Glutamatergic neuron (in vitro differentiated cells): ENCODE results near the gene MUC4. TPM values are rescaled to one million over a fixed set of nuclear protein-coding genes. Genes with fewer than 3 reads are reported as not detected.
"Not testable (repeated sequence)": the region's sequence is repeated elsewhere in the genome, so short reads cannot be mapped to it uniquely, and the experiment has no call there.

ENCODE experiments used
- DNase-seq: peaks from one replicate; pipeline ENCODE4 v3.0.0; 2022
- H3K27ac Mint-ChIP-seq: one replicate; pipeline ENCODE4 v1.8.0; 2020; ENCODE audit warnings: mild to moderate bottlenecking, mixed read lengths, inconsistent platforms; ENCODE audit not compliant: unreplicated experiment
- H3K27me3 Mint-ChIP-seq: one replicate; pipeline ENCODE4 v1.8.0; 2020; ENCODE audit warnings: mild to moderate bottlenecking, moderate library complexity, mixed read lengths, inconsistent platforms; ENCODE audit not compliant: unreplicated experiment
- H3K36me3 Mint-ChIP-seq: one replicate; pipeline ENCODE4 v1.8.0; 2020; ENCODE audit warnings: mild to moderate bottlenecking, mixed read lengths, inconsistent platforms; ENCODE audit not compliant: unreplicated experiment
- H3K4me1 Mint-ChIP-seq: one replicate; pipeline ENCODE4 v1.8.0; 2020; ENCODE audit warnings: mild to moderate bottlenecking, low read depth, mixed read lengths, inconsistent platforms; ENCODE audit not compliant: unreplicated experiment
- H3K4me3 Mint-ChIP-seq: one replicate; pipeline ENCODE4 v1.8.0; 2020; ENCODE audit warnings: mild to moderate bottlenecking, mixed read lengths, inconsistent platforms; ENCODE audit not compliant: unreplicated experiment
- H3K9me3 Mint-ChIP-seq: one replicate; pipeline ENCODE4 v1.8.0; 2020; ENCODE audit warnings: mild to moderate bottlenecking, moderate library complexity, mixed read lengths, inconsistent platforms; ENCODE audit not compliant: unreplicated experiment
- CTCF ChIP-seq: fragments of 200-600 bp; sonication (generic); IDR thresholded peaks from one replicate; pipeline ENCODE4 v1.5.0; 2021; ENCODE audit not compliant: partially characterized antibody, unreplicated experiment
- total RNA-seq: library from RNA; stranded (reverse); fragmentation: NEBNext Ultra II Directional; extraction: Animal tissue kit (Norgen Biotek cat#: 25700); gene quantifications from one replicate; pipeline ENCODE4 v1.2.1, GENCODE V29; 2021; ENCODE audit not compliant: unreplicated experiment

Gene MUC4
- total RNA-seq, 1 donor from 2014 or later, result 2.5 TPM

DNA sequence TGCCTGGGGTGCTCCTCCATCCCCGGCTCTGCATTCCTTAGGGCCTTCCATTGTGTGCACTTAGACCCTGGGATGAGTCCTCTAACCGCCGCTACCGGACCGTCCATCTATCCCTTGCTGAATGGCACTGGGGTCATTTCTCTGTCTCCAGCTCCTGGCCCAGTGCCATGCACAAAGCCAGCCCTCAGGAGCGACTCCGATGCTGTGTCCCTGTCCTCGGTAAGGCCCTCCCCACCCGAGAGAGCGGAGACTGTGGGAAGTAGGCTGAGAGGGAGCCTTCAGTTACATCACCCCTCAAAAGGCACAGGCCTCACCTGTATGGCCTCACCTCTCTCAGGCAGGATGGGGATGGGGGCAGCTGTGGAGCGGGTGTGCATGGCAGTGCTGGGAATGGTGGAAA is 33.8 kb downstream of the MUC4 start:
- peaks cover 13% of the 10 kb centered on the region for H3K27me3 Mint-ChIP-seq
- no peaks in the 10 kb centered on the region for H3K4me1 Mint-ChIP-seq
- peaks cover 12% of the 10 kb centered on the region for H3K9me3 Mint-ChIP-seq
- DNase-seq, result no peak
- H3K27ac Mint-ChIP-seq, result no peak overlapping the region
- TF ChIP-seq CTCF, result no peak
- no peak overlapping the region for H3K4me3 Mint-ChIP-seq
- peaks cover 22% of the 10 kb centered on the region for H3K36me3 Mint-ChIP-seq

DNA sequence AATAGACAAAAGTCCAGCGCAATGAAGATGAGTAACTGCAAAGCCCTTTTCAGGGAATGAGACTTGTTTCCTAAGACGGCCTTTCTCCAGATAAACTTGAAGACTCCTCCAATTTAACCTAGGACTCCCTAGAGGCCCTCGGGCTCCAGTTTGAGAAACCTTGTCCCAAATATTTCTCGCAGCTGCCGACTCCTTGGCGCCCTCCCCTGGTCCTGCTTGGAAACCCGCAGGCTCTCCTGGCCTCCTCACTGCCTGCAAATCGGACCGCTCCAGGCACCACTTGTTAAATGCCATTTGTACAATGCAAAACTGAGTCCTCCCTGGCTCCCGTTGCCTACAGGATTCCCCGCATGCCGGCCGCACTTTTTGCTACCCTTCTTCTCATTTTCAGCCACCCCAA is 36.8 kb downstream of the MUC4 start:
- peak; percentile 30 for TF ChIP-seq CTCF
- no peaks in the 10 kb centered on the region for H3K4me1 Mint-ChIP-seq
- no peak overlapping the region for H3K27ac Mint-ChIP-seq
- H3K9me3 Mint-ChIP-seq, result peaks cover 6% of the 10 kb centered on the region
- H3K4me3 Mint-ChIP-seq, result no peak overlapping the region
- DNase-seq, result peak; percentile 75
- H3K27me3 Mint-ChIP-seq, result peaks cover 4% of the 10 kb centered on the region
- peaks cover under 1% of the 10 kb centered on the region for H3K36me3 Mint-ChIP-seq

GRCh38 chr3:195773956-195774537 is 37.7 kb downstream of the MUC4 start:
- no peaks in the 10 kb centered on the region for H3K4me1 Mint-ChIP-seq
- H3K27ac Mint-ChIP-seq, result no peak overlapping the region
- H3K36me3 Mint-ChIP-seq, result no peaks in the 10 kb centered on the region
- peaks cover 6% of the 10 kb centered on the region for H3K9me3 Mint-ChIP-seq
- no peak for DNase-seq
- no peak overlapping the region for H3K4me3 Mint-ChIP-seq
- no peak for TF ChIP-seq CTCF
- peaks cover 4% of the 10 kb centered on the region for H3K27me3 Mint-ChIP-seq

GRCh38 chr3:195771646-195772300 is 40.0 kb downstream of the MUC4 start:
- Mint-ChIP-seq H3K4me3 (no peak overlapping the region), H3K36me3 (peaks cover 4% of the 10 kb centered on the region), H3K4me1 (no peaks in the 10 kb centered on the region), H3K27me3 (peaks cover 9% of the 10 kb centered on the region), H3K27ac (no peak overlapping the region), H3K9me3 (peaks cover 7% of the 10 kb centered on the region)
- no peak for TF ChIP-seq CTCF
- no peak for DNase-seq

DNA sequence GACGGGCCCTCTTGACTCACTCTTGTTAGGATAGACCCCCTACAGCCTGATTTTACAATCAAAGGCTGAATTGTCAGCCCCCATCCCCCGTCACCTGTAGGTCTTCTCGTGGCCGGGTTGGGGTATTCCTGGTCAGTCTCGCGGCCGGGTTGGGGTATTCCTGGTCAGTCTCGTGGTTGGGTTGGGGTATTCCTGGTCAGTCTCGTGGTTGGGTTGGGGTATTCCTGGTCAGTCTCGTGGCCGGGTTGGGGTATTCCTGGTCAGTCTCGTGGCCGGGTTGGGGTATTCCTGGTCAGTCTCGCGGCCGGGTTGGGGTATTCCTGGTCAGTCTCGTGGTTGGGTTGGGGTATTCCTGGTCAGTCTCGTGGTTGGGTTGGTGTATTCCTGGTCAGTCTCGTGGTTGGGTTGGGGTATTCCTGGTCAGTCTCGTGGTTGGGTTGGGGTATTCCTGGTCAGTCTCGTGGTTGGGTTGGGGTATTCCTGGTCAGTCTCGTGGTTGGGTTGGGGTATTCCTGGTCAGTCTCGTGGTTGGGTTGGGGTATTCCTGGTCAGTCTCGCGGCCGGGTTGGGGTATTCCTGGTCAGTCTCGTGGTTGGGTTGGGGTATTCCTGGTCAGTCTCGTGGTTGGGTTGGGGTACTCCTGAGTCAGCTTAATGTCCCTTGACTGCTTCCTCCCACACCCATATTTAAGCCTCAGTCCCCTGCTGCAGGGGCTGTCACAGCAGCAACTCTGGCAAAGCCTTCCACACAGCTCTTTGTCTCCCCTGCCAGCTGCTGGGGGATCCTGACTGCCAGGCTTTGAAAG is 40.7 kb downstream of the MUC4 start:
- not testable (repeated sequence) for H3K4me1 Mint-ChIP-seq, H3K27me3 Mint-ChIP-seq, DNase-seq, H3K4me3 Mint-ChIP-seq, H3K36me3 Mint-ChIP-seq, H3K27ac Mint-ChIP-seq, H3K9me3 Mint-ChIP-seq
